ENCODE measurements around the gene TXN2.
"Not testable (repeated sequence)": the region's sequence is repeated elsewhere in the genome, so short reads cannot be mapped to it uniquely, and the experiment has no call there.

The TXN2 gene

GRCh38 chr22:36455571-36456463 is 25.6 kb downstream of the TXN2 start:
- no peak for DNase-seq (ENCODE audit: low read depth in 2 of 2)

GRCh38 chr22:36454916-36455570 is 26.4 kb downstream of the TXN2 start:
- peak; percentile 90 to 97 for DNase-seq (ENCODE audit: low read depth in 2 of 2)

GRCh38 chr22:36453855-36454378 is 27.5 kb downstream of the TXN2 start:
- no peak for DNase-seq (ENCODE audit: low read depth in 2 of 2)

- not testable (repeated sequence) for DNase-seq (ENCODE audit: low read depth in 2 of 2)
Measured at GRCh38 chr22:36452978-36453607, 28.3 kb downstream of the TXN2 start.

- DNase-seq (ENCODE audit: low read depth in 2 of 2): no peak
Measured at GRCh38 chr22:36452250-36452977, 29.0 kb downstream of the TXN2 start.

GRCh38 chr22:36450923-36451322 is 30.5 kb downstream of the TXN2 start:
- not testable (repeated sequence) for DNase-seq (ENCODE audit: low read depth in 2 of 2)

- no peak for DNase-seq (ENCODE audit: low read depth in 2 of 2)
Measured at GRCh38 chr22:36449596-36450175, 31.8 kb downstream of the TXN2 start.

- DNase-seq (ENCODE audit: low read depth in 2 of 2): no peak
Measured at GRCh38 chr22:36447632-36448031, 33.8 kb downstream of the TXN2 start.

GRCh38 chr22:36445158-36445668 is 36.2 kb downstream of the TXN2 start:
- DNase-seq (ENCODE audit: low read depth in 2 of 2): no peak

- no peak for DNase-seq (ENCODE audit: low read depth in 2 of 2)
Measured at GRCh38 chr22:36443198-36443770, 38.2 kb downstream of the TXN2 start.

GRCh38 chr22:36442506-36443197 is 38.8 kb downstream of the TXN2 start:
- no peak for DNase-seq (ENCODE audit: low read depth in 2 of 2)

- no peak for DNase-seq (ENCODE audit: low read depth in 2 of 2)
Measured at GRCh38 chr22:36440429-36441002, 40.9 kb downstream of the TXN2 start.

- DNase-seq (ENCODE audit: low read depth in 2 of 2): no peak
Measured at GRCh38 chr22:36439481-36440271, 41.8 kb downstream of the TXN2 start.

- peak in 1 of 2 donors; percentile 44 for DNase-seq (ENCODE audit: low read depth in 2 of 2)
Measured at GRCh38 chr22:36435516-36436415, 45.7 kb downstream of the TXN2 start.

GRCh38 chr22:36433318-36434231 is 47.9 kb downstream of the TXN2 start:
- DNase-seq (ENCODE audit: low read depth in 2 of 2): no peak

- no peak for DNase-seq (ENCODE audit: low read depth in 2 of 2)
Measured at GRCh38 chr22:36432592-36433317, 48.7 kb downstream of the TXN2 start.
